BLaER1 treated with 17β-estradiol and CSF1 and Interleukin-3, amounts not matched to agents 10 nM and 100 nM (cell line): ENCODE data around the gene TBKBP1.
A peak's percentile ranks its signal among the peaks of the same experiment; 100 is the strongest.

ENCODE experiments used
- H3K27ac ChIP-seq, 11 experiments: shearing (Covaris generic); formaldehyde crosslinking; 2 replicates each; pipeline ENCODE4 v1.8.1; 2022
- H3K27me3 ChIP-seq, 11 experiments: shearing (Covaris generic); formaldehyde crosslinking; 2 replicates each; pipeline ENCODE4 v1.8.1; 2022
- H3K36me3 ChIP-seq, 11 experiments: shearing (Covaris generic); formaldehyde crosslinking; 2 replicates each; pipeline ENCODE4 v1.8.1; 2022
- H3K4me1 ChIP-seq, 10 experiments: shearing (Covaris generic); formaldehyde crosslinking; 2 replicates each; pipeline ENCODE4 v1.8.1; 2022
- H3K4me2 ChIP-seq, 11 experiments: shearing (Covaris generic); formaldehyde crosslinking; 2 replicates each; pipeline ENCODE4 v1.8.1; 2022
- H3K4me3 ChIP-seq, 10 experiments: shearing (Covaris generic); formaldehyde crosslinking; 2 replicates each; pipeline ENCODE4 v1.8.1; 2022
- H3K9ac ChIP-seq, 11 experiments: shearing (Covaris generic); formaldehyde crosslinking; 2 replicates each; pipeline ENCODE4 v1.8.1; 2022
- H3K9me3 ChIP-seq, 11 experiments: shearing (Covaris generic); formaldehyde crosslinking; replicated peaks in 1 of 11; 2 replicates each; pipeline ENCODE4 v1.8.1; 2022
- H4K20me1 ChIP-seq, 11 experiments: shearing (Covaris generic); formaldehyde crosslinking; 2 replicates each; pipeline ENCODE4 v1.8.1; 2022
- Cebpa-rat ChIP-seq, 11 experiments: shearing (Covaris generic); IDR thresholded peaks; 2 replicates each; pipeline ENCODE4 v1.8.1; 2022

Gene TBKBP1

DNA sequence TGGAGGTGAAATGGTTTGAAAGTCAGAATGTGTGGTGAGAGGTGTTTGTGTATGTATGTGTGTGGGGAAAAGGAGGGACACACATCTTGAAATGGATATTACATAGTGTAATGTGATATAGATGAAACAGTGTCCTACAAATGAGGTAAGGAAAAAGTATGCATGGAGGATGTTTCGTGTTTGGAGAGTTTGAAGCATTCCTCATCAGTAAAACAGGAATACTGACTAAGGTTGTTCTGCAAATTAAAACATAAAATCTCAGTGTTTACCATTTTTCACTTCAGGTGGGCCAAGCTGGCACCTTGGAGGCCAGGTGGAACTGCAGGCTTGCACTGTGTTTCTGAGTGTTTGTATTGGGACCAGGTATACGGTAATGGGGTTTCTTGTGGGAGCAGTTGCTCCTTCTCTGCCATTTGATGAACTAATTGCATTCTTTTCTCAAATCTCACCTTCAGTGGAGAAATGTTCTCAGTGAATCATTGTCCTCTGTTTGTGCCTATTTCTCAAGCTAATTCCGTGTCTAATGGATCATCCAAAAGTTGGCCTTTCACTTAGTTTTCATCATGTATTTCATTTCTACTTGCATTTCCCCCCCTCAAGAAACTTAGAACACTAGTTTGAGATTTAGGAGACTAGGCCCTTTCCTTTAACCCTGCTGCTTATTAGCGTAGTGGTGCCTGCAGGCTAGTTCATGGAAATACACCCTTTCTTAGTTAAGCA lies 8.2 kb upstream of the TBKBP1 start:
- Histone ChIP-seq H3K9ac (no peak overlapping the region), H3K4me3 (no peak overlapping the region), H3K4me1 (peaks cover 19 to 59% (median 49%) of the 10 kb centered on the region in 10 experiments), H3K36me3 (peaks cover 55 to 78% (median 66%) of the 10 kb centered on the region in 11 experiments), H4K20me1 (peaks cover 23 to 76% (median 44%) of the 10 kb centered on the region in 11 experiments; a peak in 20 of 22 replicates), H3K9me3 (no peaks in the 10 kb centered on the region), H3K27me3 (no peaks in the 10 kb centered on the region), H3K4me2 (peak overlapping the region in 7 of 11 experiments; percentile 2 to 54 (median 26); a peak in 11 of 22 replicates), H3K27ac (no peak overlapping the region)
- no peak for TF ChIP-seq Cebpa-rat (IDR thresholded peaks at IDR 0.05)

DNA sequence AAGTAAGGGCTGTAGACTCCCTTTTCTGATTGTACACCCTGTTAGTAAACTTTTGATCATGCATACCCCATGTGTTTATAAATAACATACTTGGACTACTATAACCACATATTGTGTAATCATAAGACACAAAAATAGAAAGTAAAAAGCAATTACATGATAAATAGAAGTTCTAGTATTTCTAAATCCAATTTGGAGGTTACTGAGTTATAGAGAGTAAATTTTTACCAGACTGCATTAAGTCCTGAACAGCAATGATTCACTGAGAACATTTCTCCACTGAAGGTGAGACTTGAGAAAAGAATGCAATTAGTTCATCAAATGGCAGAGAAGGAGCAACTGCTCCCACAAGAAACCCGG lies 7.7 kb upstream of the TBKBP1 start:
- Histone ChIP-seq H3K27ac (peak overlapping the region in 1 of 11 experiments; percentile 14; a peak in 1 of 22 replicates), H3K9ac (no peak overlapping the region), H3K4me3 (no peak overlapping the region), H3K27me3 (no peaks in the 10 kb centered on the region), H4K20me1 (peaks cover 18 to 71% (median 39%) of the 10 kb centered on the region in 11 experiments; a peak in 19 of 22 replicates), H3K36me3 (peaks cover 50 to 72% (median 61%) of the 10 kb centered on the region in 11 experiments), H3K9me3 (no peaks in the 10 kb centered on the region), H3K4me2 (peak overlapping the region in 7 of 11 experiments; percentile 17 to 68 (median 44); a peak in 13 of 22 replicates), H3K4me1 (peaks cover 19 to 62% (median 49%) of the 10 kb centered on the region in 10 experiments)
- no peak for TF ChIP-seq Cebpa-rat (IDR thresholded peaks at IDR 0.05)

DNA sequence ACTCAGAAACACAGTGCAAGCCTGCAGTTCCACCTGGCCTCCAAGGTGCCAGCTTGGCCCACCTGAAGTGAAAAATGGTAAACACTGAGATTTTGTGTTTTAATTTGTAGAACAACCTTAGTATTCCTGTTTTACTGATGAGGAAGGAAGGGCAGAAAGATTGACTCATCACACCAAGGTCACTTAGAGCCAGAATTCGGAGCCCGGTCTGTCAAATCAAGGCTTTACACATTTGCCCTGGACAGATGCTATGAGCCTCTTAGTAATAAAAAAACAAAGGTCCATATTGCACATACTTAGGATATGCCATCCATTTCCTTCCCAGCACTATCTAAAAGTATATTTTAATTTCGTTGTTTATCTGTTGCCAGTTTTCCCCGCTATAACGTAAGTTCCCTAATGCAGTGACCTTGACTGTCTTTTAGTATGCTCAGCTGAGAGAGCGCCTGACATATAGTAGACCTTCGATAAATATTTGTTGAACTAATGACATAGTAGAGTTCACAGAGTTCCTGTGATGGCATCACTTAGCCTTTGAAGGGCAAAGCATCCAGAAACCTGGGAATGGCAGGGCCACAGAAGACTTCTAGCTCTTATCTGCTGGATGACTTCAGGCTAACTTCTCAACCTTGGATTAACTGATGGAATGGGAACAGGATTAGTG lies 7.2 kb upstream of the TBKBP1 start:
- Histone ChIP-seq H3K4me3 (no peak overlapping the region), H3K4me2 (peak overlapping the region in 4 of 11 experiments; percentile 16 to 68 (median 51); a peak in 5 of 22 replicates), H3K36me3 (peaks cover 44 to 67% (median 55%) of the 10 kb centered on the region in 11 experiments), H3K27ac (peak overlapping the region in 1 of 11 experiments; percentile 14; a peak in 2 of 22 replicates), H3K4me1 (peaks cover 19 to 68% (median 50%) of the 10 kb centered on the region in 10 experiments), H3K9ac (no peak overlapping the region), H3K9me3 (no peaks in the 10 kb centered on the region), H4K20me1 (peaks cover 12 to 66% (median 33%) of the 10 kb centered on the region in 11 experiments; a peak in 18 of 22 replicates), H3K27me3 (no peaks in the 10 kb centered on the region)
- no peak for TF ChIP-seq Cebpa-rat (IDR thresholded peaks at IDR 0.05)

DNA sequence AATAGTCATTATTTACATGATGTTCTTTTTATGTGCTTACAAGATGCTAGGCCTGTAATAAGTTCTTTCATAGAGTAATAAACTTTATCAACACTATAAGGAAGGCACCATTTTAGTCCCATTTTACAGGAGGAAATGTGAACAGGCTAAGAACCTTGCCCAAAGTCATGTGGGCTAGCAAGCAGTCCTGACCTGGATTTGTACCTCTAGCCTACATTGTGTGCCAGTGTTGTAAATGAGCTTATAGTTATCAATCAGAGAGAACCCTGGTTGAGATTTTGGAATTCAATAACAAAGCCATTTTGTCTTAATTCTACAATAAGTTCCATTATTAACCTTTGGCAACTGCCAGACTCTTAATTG lies 6.7 kb upstream of the TBKBP1 start:
- peak overlapping the region in 1 of 11 experiments; percentile 35; a peak in 2 of 22 replicates for H3K27ac ChIP-seq
- peaks cover 24 to 73% (median 53%) of the 10 kb centered on the region in 10 experiments for H3K4me1 ChIP-seq
- no peak for TF ChIP-seq Cebpa-rat (IDR thresholded peaks at IDR 0.05)
- 0 out of 22 replicates have a peak overlapping the region, but pooled peaks of 1 of the 11 experiments have one; percentile 3 for H3K9ac ChIP-seq
- peaks cover 10 to 61% (median 32%) of the 10 kb centered on the region in 11 experiments; a peak in 16 of 22 replicates for H4K20me1 ChIP-seq
- H3K4me2 ChIP-seq: peak overlapping the region in 3 of 11 experiments; percentile 18 to 68 (median 54); a peak in 6 of 22 replicates
- H3K27me3 ChIP-seq: no peaks in the 10 kb centered on the region
- no peak overlapping the region for H3K4me3 ChIP-seq
- H3K36me3 ChIP-seq: peaks cover 39 to 62% (median 50%) of the 10 kb centered on the region in 11 experiments
- H3K9me3 ChIP-seq: no peaks in the 10 kb centered on the region

DNA sequence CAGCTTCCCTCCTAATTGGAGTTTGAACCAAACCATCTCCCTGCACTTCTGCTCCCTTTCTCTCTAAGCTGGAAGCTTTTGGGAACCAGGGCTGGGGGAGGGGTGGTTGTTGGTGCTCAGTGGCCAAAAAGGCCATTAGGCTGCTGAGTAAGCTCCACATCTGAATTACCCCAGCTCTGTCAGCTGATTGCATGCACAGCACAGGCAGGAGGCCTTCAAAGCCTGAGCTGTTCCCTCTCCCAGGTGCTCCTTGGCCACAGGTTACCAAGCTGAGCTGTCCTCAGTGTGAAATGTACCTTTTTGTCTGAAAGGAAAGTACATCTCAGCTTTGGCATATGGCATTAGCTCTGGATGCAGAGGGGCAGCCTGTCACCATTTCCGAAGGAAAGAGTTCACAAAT lies 6.2 kb upstream of the TBKBP1 start:
- no peak for TF ChIP-seq Cebpa-rat (IDR thresholded peaks at IDR 0.05)
- no peaks in the 10 kb centered on the region for H3K27me3 ChIP-seq
- no peak overlapping the region for H3K4me3 ChIP-seq
- H3K27ac ChIP-seq: peak overlapping the region in 2 of 11 experiments; percentile 7 to 35; a peak in 2 of 22 replicates
- H3K4me1 ChIP-seq: peaks cover 29 to 77% (median 58%) of the 10 kb centered on the region in 10 experiments
- H3K9me3 ChIP-seq: no peaks in the 10 kb centered on the region
- peaks cover 35 to 57% (median 46%) of the 10 kb centered on the region in 11 experiments for H3K36me3 ChIP-seq
- peaks cover 10 to 56% (median 32%) of the 10 kb centered on the region in 11 experiments; a peak in 16 of 22 replicates for H4K20me1 ChIP-seq
- peak overlapping the region in 3 of 11 experiments; percentile 18 to 68 (median 54); a peak in 6 of 22 replicates for H3K4me2 ChIP-seq
- H3K9ac ChIP-seq: 0 out of 22 replicates have a peak overlapping the region, but pooled peaks of 1 of the 11 experiments have one; percentile 3

DNA sequence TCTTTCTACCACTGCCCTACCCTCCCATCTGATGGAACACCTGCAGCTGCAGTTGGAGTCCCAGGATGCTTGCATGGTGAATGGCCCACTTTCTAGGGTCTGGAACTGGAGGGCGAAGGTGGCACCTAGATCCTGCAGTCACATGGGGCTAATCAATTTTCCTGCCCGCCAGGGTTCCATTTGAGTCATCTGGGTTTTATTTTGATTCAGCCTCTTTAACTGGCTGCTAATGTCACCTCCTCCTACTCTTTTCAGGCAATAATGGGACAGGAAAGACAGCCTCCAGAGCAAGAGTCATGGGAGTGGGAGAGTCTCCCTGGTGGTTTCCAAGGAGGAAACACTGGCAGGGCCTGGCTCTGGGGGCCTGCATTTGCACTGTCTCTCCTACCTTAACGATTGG lies 3.8 kb upstream of the TBKBP1 start:
- TF ChIP-seq Cebpa-rat (IDR thresholded peaks at IDR 0.05): no peak
- H3K9me3 ChIP-seq: no peaks in the 10 kb centered on the region
- peaks cover 11 to 33% (median 22%) of the 10 kb centered on the region in 11 experiments; a peak in 21 of 22 replicates for H3K36me3 ChIP-seq
- peak overlapping the region; percentile 28 to 94 (median 91); a peak in 17 of 22 replicates for H3K4me2 ChIP-seq
- H3K4me3 ChIP-seq: no peak overlapping the region
- peaks cover 0 to 38% (median 17%) of the 10 kb centered on the region in 11 experiments; a peak in 11 of 22 replicates for H4K20me1 ChIP-seq
- H3K27ac ChIP-seq: 0 out of 22 replicates have a peak overlapping the region, but pooled peaks of 1 of the 11 experiments have one; percentile 0
- no peak overlapping the region for H3K9ac ChIP-seq
- peaks cover 41 to 73% (median 60%) of the 10 kb centered on the region in 10 experiments for H3K4me1 ChIP-seq
- no peaks in the 10 kb centered on the region for H3K27me3 ChIP-seq

DNA sequence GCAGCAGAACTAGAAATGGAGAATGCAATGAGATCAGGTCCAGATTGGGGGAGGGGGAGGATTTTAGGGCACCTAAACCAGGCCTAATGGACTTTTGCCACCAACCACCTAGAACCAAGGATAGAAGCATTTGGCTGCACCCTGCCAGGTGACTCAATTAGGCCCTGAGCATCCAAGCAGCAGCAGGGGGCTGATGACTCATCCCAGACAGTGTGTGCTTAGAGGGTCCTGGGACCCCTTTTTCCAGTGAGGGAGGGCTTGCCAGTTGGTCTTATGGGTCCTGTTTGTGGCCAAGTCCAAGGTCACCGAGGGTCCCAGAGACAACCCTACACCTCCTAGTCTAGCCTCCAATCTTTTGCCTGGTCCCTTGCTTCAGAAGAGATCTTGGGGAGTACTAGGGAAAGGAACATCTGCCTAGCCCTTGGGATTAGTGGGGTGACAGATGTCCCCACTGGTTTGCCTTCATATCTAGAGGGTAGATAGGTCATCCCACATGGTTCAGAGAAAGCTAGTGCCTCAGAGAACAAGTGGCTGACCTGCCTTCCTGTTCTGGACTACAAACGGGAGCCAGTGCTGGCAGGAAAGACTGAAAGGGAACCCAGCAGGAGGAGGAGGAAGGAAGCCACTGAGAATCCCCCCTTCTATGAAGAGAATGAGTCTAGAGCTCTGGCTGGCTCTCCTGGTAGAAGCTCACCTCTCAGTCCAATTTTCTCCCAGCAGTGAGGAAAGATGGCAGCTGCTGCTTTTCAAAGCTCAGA lies 1.6 kb upstream of the TBKBP1 start:
- H3K4me1 ChIP-seq: peaks cover 59 to 73% (median 63%) of the 10 kb centered on the region in 10 experiments
- H3K4me3 ChIP-seq: peak overlapping the region in 8 of 10 experiments; percentile 65 to 89 (median 76); a peak in 10 of 20 replicates
- H3K36me3 ChIP-seq: peaks cover 0 to 16% (median 5%) of the 10 kb centered on the region in 11 experiments; a peak in 11 of 22 replicates
- H3K27me3 ChIP-seq: no peaks in the 10 kb centered on the region
- H3K9ac ChIP-seq: peak overlapping the region in 9 of 11 experiments; percentile 88 to 95 (median 90); a peak in 16 of 22 replicates
- no peak for TF ChIP-seq Cebpa-rat (IDR thresholded peaks at IDR 0.05)
- H3K9me3 ChIP-seq: no peaks in the 10 kb centered on the region
- H3K27ac ChIP-seq: peak overlapping the region in 7 of 11 experiments; percentile 87 to 96 (median 93); a peak in 10 of 22 replicates
- H3K4me2 ChIP-seq: peak overlapping the region; percentile 75 to 98 (median 92)
- peaks cover 5 to 33% (median 19%) of the 10 kb centered on the region in 11 experiments; a peak in 15 of 22 replicates for H4K20me1 ChIP-seq
